AG04450 (cell line): ENCODE measurements around the gene CTAGE6. TPM values are rescaled to one million over a fixed set of nuclear protein-coding genes. Genes with fewer than 3 reads are reported as not detected.
"Not testable (repeated sequence)": the region's sequence is repeated elsewhere in the genome, so short reads cannot be mapped to it uniquely, and the experiment has no call there.

ENCODE experiments used
- CTCF ChIA-PET: fragments of 300-600, 350-600 bp; formaldehyde crosslinking; extraction: SDS; loops from one replicate; lab custom pipeline; 2022; ENCODE audit warnings: antibody characterized with exemption, inconsistent platforms; lab: Charles Lee
- POLR2A ChIA-PET: fragments of 350-600 bp; formaldehyde crosslinking; extraction: SDS; loops from one replicate; lab custom pipeline; 2021; ENCODE audit warnings: antibody characterized with exemption, inconsistent platforms; lab: Yijun Ruan, JAX
- DNase-seq: peaks from one replicate; pipeline ENCODE4 v3.0.0-alpha.2; 2011; ENCODE audit warnings: low read depth, low spot score
- H3K27ac ChIP-seq: one replicate; pipeline ENCODE4 v1.5.1; 2012; ENCODE audit warnings: low read depth, low read length, control low read depth
- H3K27me3 ChIP-seq: one replicate; pipeline ENCODE4 v1.6.0; 2012; ENCODE audit warnings: low read length; ENCODE audit not compliant: control insufficient read depth, insufficient read depth
- H3K4me3 ChIP-seq: 2 replicates; pipeline ENCODE4 v1.5.1; 2011; ENCODE audit warnings: mild to moderate bottlenecking, low read depth, low read length, control low read depth
- H3K9me3 ChIP-seq: 2 replicates; pipeline ENCODE4 v1.5.1; 2012; ENCODE audit warnings: low read length; ENCODE audit not compliant: control insufficient read depth, insufficient read depth
- CTCF ChIP-seq: IDR thresholded peaks from 2 replicates; pipeline ENCODE4 v1.5.1; 2011; ENCODE audit warnings: low read depth, low read length, control low read depth, inconsistent platforms
- polyA plus RNA-seq: library from polyadenylated mRNA; depleted of rRNA; stranded (reverse); fragments of >200 nt; gene quantifications from 2 replicates; pipeline ENCODE4 v1.2.3, GENCODE V29; 2011

CTAGE6 gene
- polyA plus RNA-seq, 1 experiment = not detected

- no peak for DNase-seq
- H3K27me3 ChIP-seq = no peaks in the 10 kb centered on the region
- H3K27ac ChIP-seq = no peak overlapping the region
- H3K9me3 ChIP-seq = no peaks in the 10 kb centered on the region
- TF ChIP-seq CTCF = no peak
- H3K4me3 ChIP-seq = no peak overlapping the region
- POLR2A ChIA-PET = no interaction called here
- CTCF ChIA-PET = interaction anchor here (1.2 to 1.4 kb wide), 2 partner anchors 9 to 173 kb away, joined by 3 to 7 read pairs; no protein-coding TSS in a partner anchor
Observed at GRCh38 chr7:143728333-143728862, 29.1 kb downstream of the CTAGE6 start.

DNA sequence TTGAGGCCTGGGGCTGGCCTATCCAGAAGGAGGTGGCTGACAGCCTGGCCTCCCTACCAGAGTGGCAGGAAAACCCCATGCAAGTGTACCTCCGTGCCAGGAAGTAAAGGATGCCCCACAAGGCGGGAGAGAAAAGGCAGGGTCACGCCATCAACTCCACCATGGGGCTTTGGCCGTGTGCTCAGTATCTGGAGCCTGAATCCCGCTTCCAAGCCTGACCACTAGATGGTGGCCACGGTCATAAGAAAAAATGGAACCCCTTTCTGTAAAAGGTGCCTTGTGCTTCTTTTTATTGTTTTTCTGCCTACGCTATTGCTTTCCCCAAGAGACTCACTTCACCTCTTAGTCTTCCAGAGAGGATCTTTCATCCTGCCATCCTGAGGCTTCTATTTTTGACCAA is 29.9 kb downstream of the CTAGE6 start:
- H3K27me3 ChIP-seq, POLR2A ChIA-PET, H3K9me3 ChIP-seq, DNase-seq, H3K27ac ChIP-seq, H3K4me3 ChIP-seq: not testable (repeated sequence)
- CTCF ChIA-PET = interaction anchor here (1.4 kb wide), 1 partner anchor 9 kb away, joined by 7 read pairs; no protein-coding TSS in a partner anchor

DNA sequence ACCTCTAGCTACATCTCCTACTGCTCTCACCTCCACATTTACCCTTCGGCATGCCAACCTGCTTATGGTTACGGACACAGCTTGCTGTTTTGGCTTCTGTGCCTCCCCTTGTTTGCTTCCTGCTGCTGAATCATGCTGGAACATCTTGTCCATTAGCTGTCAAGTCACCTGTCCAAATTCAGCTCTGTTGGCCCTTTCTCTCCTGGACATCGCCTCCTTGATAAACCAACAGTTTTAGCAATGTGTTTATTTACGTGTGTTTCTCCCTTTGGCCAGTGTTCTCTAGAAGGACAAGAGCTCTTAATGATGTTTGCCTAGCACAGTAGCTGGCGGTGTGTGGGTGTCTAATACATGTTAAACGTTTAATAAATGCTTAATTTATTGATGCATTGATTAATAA is 31.4 kb downstream of the CTAGE6 start:
- CTCF ChIA-PET, H3K27me3 ChIP-seq, H3K27ac ChIP-seq, DNase-seq, H3K9me3 ChIP-seq, H3K4me3 ChIP-seq, POLR2A ChIA-PET: not testable (repeated sequence)

DNA sequence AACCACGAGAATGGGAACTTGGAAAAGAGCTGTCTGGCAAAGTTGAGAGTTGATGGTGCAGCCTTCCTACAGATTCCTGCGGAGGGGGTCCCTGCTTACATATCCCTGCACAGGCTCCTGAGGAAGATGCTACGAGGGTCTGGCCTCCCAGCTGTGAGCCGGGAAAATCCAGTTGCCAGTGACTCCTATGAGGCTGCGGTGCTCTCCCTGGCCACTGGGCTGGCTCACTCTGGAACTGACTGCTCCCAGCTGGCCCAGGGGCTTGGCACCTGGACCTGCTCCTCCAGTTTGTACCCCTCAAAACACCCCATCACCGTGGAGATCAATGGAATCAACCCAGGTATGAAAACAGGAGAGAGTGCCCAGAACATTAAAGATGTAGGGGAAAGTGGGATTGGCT is 37.2 kb downstream of the CTAGE6 start:
- not testable (repeated sequence) for H3K9me3 ChIP-seq

DNA sequence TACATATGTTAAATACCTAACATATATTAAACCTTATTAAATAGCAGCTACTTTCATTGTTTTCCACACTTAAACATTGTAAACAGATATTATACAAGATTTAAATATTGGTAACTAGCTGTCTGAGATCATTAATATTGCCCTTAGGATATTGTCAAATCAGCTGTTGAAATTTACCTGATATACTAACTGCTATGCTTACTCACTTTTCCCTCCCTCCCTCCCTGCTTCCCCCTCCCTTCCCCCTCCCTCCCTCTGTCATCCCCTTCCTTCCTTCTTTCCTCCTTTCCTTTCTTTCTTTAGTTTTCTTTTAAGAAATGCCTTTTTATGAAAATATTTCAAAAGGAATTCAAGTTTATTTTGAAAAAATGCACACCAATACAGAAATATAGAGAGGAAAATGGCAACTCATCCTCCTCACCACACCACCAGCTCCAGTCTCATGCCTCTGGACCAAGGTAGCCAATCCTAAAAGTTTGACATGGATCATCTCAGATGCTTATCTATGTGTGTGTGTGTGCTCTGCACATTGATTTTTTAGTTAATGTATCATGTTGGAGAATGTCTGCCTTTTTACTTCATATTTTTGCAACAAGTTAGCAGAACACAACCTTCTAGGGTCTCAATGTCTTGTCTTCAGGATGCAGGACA is 41.8 kb downstream of the CTAGE6 start:
- CTCF ChIA-PET, H3K9me3 ChIP-seq, H3K4me3 ChIP-seq, POLR2A ChIA-PET, H3K27me3 ChIP-seq, H3K27ac ChIP-seq, DNase-seq: not testable (repeated sequence)

More for the DNA sequence above, 37.2 kb downstream of the CTAGE6 start:
- POLR2A ChIA-PET, H3K27me3 ChIP-seq, CTCF ChIA-PET, H3K4me3 ChIP-seq, H3K27ac ChIP-seq, DNase-seq: not testable (repeated sequence)

DNA sequence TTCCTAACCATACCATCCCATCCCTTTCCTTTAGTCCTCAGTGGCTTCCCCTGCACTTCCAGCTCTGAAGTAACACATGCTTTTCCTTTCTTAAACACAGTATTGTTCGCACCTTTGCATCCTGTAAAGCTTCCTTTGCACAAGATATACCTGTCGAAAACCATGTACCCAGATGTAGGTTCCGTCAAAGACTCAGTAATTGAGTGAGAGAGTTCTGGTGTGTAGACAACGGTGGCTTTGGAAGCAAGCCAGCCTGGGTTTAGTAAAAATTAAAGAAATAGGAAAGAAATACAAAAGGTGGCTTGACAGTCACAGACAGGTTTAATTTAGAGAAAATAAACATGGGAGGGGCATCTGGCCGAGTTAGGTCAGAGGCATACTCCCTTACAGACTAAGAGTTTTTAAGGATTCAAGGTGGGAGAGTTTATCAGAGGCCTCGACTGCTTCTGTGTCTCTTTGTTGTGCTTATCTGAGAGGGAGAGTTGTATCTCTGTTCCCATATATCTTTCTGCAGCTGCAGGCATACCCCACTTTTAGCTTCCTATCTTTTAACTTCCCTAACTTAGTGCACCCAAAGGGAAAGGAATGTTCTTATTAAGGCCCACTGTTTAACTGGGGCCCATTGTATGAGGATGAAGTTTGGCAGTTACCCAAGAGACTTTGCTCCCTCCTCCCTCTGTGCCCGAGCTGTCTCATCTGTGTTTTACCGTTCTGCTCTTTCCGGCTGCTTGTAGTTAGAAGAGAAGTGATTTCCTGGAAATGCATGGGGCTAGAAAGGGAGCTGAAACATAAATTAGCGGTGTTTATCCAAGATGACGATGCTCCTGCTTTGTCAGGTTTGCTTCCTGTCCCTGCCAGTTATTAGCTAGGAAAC is 42.7 kb downstream of the CTAGE6 start:
- H3K27me3 ChIP-seq, POLR2A ChIA-PET, H3K4me3 ChIP-seq, H3K9me3 ChIP-seq, H3K27ac ChIP-seq, CTCF ChIA-PET, DNase-seq: not testable (repeated sequence)

GRCh38 chr7:143712381-143712780 is 45.1 kb downstream of the CTAGE6 start:
- POLR2A ChIA-PET, CTCF ChIA-PET, H3K9me3 ChIP-seq, H3K4me3 ChIP-seq, H3K27me3 ChIP-seq, H3K27ac ChIP-seq, DNase-seq: not testable (repeated sequence)

DNA sequence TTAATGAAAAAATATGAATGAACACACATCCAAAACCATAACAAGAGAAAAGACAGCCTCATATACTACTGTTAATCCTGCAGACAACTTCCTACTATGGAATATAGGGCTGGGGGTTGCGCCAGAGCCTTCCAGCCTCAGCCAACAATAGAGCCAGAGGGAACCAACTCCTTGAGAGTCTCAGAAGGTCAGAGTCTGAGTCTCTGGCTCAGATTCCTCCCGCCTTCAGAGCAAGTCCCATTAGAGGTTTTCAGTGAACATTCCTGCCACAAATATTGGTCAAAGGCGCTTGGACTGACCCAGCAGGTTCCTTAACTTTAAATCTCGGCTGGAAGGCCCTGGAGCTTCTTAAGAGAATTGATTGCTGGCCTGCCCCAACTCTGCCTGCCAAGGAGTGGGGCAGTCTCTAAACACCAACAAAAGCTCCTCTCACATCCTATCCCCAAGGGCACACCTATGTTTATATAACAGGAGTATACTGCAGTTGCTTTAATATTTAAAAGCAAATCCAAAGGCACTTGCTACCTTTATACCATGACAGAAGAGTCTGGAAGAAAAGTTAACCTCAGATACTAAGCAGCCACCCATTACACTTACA is 45.7 kb downstream of the CTAGE6 start:
- H3K27ac ChIP-seq, CTCF ChIA-PET, H3K9me3 ChIP-seq, DNase-seq, POLR2A ChIA-PET, H3K4me3 ChIP-seq, H3K27me3 ChIP-seq: not testable (repeated sequence)

- H3K4me3 ChIP-seq, CTCF ChIA-PET, H3K27ac ChIP-seq, POLR2A ChIA-PET, DNase-seq, H3K9me3 ChIP-seq, H3K27me3 ChIP-seq: not testable (repeated sequence)
Observed at GRCh38 chr7:143709895-143710294, 47.6 kb downstream of the CTAGE6 start.
